HG03175 (cell line): ENCODE results near the gene CFAP157.

Experiments
- ATAC-seq: cut with Tn5 transposase; IDR thresholded peaks from one replicate; pipeline ENCODE4 v1.9.1; 2021; ENCODE audit warnings: mild to moderate bottlenecking, moderate library complexity; ENCODE audit not compliant: unreplicated experiment

The CFAP157 gene

DNA sequence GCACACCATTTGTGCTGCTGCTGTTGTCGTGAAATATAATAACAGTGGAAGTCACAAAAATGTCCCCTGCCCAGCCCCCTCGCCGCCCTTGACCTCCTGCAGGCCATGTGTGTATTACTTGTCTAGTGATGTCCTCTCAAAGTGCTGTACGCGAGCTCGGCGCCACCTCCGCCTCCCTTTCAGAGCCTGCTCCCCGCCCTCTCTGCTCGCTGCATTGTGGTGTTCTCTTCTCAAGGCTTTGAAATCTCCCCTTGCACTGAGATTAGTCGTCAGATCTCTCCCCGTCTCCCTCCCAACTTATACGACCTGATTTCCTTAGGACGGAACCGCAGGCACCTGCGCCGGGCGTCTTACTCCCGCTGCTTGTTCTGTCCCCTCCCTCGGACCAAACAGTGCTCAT, 14.7 kb upstream of the CFAP157 start:
- no peak for ATAC-seq

DNA sequence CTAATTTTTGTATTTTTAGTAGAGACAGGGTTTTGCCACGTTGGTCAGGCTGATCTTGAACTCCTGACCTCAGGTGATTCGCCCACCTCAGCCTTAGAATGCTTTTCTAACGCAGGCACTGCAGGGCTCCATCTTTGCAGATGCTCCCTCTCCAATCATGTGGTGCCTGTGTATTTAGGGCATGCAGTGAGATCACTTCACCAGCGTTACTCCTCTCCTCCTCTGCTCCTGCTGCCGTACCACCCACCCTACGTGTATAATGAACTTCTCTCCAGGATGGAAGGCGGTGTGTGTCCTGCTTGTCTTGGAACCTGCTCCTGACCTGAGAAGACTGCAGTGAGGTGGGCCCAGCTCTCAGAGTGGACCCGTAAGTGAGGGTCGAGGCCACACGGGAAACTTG, 13.6 kb upstream of the CFAP157 start:
- no peak for ATAC-seq

DNA sequence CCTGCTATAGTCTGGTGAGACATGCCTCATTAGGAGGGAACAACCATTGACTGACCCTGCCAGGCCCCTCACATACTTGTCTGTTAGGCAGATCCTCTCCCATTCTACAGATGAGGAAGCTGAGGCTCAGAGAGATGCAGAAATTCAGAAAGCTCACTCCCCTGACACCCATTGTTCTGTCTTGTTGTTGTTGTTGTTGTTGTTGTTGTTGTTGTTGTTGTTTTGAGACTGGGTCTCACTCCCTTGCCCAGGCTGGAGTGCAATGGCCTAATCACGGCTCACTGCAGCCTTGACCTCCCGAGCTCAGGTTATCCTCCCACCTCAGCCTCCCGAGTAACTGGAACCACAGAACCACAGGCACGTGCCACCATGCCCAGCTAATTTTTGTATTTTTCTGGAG, 13.1 kb upstream of the CFAP157 start:
- ATAC-seq = no peak

DNA sequence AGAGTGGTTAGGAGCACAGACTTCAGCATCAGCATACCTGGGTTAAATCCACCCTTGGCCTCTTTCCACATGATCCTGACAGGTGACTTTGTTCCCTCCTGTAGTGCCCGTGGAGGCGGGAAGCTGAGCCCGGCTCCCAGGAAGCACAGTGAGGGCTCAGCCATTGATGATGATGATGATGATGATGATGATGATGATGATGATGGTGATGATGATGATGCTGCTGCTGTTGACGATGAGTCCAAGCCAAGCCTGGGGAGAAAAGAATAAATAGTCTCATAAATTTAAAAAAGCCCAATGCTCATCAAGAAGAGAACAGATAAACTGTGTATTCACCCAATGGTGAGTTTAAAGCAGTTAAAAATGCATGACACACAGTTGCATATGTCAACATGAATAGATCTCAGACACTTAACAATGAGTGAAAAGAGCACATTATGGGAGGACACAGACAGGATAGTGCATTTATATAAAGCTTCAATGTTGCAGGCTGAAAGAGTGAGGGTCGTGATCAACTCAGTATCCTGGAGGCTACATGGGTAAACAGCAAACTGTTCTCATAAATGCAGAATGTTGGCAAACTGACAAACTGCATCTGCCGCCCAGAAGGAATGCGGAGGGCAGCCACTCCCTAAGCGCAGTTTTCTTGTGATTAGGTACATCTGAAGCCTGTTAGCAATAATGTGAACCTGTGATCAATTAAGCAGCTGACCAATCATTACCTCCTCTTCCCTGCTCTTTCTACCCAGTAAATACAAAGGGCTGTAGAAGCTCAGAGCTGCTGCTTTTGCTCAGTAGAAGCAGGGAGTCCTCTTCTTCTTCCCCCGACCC, 11.7 kb upstream of the CFAP157 start:
- no peak for ATAC-seq

DNA sequence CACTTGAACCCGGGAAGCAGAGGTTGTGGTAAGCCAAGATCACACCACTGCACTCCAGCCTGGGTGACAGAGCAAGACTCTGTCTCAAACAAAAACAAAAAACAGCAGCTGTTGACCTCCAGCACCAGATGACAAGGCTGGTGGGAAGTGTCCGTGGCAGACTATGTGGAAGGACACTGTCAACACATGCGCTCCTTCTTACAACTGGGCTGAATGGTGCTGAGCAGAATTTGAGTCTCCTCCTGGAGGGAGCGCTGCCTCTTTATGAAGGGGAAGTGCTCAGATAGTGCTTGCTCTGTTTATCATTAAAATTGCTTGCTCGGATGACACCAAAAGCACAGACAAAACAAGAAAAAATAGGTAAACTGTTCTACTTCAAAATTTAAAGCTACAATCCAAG, 9.2 kb upstream of the CFAP157 start:
- ATAC-seq = no peak

DNA sequence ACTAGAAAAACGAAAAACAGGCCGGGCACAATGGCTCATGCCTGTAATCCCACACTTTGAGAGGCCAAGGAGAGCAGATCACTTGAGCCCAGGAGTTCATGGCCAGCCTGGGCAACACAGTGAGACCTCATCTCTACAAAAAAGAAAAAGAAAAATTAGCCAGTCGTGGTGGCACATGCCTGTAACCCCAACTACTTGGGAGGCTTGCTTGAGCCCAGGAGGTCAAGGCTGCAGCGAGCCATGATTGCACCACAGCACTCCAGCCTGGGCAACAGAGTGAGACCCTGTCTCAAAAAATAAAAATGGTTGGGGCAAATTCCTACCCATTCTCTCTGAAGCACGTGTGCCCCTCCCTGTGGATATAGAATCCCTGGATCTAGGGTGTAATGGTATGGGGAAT, 8.4 kb upstream of the CFAP157 start:
- no peak for ATAC-seq

DNA sequence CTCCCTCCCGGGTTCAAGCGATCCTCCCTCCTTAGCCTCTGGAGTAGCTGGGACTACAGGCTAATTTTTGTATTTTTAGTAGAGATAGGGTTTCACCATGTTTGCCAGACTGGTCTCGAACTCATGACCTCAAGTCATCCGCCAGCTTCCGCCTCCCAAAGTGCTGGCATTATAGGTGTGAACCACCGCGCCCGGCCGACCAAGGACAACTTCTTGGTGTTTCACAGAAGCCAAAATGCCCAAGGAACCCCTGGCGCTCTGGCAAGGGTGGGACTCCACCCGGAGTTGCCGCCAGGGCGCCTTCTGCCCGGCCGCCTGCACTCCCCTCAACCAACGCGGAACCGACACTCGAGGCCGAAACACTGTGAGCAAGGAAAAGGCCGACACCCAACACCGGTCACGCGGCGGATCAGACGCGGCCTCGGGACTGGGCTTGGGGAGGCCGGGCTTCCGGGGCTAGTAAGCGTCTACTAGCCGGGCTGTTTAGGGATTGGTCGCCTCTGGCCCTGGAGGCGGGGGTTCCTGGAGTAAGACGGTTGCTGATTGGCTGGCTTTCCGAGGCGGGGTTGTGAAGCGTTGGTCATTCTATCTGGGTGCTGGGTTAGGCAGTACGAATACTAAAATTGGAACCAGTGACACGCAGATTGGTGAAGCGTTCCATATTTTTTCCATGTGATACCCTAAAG, 7.7 kb upstream of the CFAP157 start:
- ATAC-seq = peak; percentile 81

DNA sequence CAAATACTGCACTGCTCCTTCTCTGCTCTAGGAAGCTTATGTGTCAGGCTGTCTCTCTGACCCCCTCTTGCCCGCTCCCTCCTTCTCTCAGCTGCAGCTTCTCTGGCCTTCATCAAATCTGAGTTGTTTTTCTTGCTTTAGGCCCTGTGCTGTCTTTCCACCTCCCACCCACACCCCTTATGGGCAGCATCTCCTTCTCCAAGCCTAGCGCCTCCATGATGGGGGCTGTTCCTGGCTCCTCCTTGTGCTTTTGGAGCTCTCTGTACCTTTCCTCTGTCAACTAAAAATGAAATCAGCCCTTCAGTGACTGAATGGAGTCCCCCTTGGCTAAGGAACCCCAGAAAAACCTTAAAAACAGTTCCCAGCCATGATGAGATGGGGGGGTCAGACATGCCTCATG, 6.6 kb upstream of the CFAP157 start:
- no peak for ATAC-seq

DNA sequence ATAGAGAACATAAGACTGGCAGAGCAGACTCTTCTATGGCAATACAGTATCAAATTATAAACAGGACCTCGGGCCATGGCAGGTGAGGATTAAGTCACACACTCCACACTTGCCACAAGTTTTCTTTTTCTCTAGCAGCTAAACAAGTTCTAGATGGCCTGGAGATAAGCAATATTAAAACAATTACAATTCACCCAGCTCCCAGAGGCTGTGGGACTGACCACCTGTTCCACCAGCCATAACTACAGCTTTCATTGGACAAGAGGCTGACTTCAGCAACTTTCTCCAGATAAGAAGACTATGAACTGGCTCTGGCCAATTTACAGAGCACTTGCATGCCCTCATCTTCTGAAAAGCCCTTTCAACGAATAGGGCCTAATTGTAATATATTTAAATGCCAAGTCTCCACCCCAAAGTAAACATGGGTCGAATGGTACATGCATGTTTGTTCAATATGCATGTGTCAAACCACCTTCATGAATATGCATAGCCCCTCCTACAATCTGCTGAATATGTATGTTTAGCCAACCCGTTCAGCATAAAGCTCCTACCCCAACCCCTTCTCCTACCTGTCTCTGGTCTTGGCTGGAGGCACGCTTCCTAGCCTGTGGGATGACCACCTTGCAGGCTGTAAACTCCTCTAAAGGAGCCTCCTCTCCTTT, 6.1 kb upstream of the CFAP157 start:
- ATAC-seq = no peak

DNA sequence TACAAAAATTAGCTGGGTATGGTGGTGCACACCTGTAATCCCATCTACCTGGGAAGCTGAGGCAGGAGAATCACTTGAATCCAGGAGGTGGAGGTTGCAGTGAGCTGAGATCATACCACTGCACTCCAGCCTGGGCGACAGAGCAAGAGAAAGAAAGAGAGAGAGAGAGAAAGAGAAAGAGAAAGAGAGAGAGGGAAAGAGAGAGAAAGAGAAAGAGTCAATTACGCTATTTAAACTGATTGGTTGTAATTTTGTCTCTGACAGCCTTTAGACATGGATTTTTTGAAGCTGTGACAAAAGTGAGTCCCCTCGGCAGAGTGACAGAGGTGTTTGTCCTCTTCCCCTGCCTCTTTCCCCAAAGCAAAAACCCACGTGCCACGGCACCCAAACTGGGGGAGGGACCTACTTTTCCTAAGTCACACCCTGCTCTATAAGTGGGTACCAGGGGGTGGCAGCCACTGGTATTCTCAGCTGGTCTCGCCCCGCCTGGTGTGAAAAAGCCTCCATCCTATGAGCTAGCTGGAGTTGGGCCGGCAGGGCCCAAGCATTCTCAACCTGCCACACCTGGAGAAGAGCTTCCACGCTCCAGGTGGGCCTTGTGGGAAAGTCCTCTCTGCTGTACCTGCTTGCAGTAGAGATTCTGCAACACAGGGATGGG, 3.4 kb upstream of the CFAP157 start:
- ATAC-seq = no peak

DNA sequence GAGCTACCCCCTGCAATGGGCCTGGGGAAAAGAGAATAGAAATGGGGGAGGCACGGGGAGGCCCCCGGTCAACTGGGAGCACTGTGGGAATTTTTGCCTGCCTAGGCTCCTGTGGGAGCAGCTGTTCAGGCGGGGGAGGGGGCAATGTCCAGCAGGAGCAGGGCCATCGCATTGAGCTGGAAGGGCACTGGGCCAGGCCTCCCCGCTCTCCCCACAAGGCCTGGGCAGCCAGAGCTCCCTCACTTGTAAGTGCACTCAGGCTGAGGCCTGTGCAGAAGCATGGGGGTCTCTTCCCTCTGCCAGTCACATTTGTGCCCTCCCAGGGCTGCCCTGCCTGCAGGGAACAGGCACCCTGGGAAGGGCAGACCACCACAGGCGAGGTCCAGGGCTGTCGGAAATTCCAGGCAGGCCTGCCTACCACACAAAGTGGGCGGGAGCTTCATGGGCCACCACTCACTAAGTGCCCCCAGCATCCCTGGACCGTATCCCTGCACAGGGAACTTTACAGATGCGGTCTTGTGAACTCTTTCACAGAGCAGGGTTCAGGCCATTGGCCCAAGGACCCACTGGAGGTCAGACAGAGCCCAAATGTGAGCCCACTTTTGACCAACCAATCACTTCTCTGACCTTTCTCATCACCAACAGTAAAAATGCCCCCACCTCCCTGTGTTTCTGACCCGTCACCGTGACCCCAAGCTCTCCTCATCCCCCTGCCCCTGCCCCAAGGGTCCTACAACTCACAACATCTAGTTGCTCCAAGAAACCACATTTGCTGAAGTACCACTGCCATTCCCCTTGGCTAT, 1.0 kb upstream of the CFAP157 start:
- ATAC-seq = no peak

DNA sequence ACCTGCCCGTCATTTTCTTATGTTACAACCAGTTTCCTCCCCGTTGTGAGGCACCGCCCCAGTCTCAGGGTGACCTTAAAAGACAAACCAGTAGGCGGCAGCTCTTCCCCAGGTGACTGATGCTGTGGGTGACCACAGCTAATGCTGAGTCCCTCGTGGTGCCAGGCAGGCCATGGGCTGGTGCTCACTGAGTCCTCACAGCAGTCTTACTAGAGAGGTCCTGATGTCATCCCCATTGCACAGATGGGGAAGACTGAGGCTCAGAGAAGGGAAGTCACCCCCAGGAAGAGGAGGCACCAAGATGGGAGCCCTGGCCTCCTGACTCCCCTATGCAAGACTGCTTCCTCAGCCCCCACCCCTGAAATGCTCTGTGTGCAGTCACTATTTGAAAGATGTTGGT, 978 bp downstream of the CFAP157 start:
- no peak for ATAC-seq

DNA sequence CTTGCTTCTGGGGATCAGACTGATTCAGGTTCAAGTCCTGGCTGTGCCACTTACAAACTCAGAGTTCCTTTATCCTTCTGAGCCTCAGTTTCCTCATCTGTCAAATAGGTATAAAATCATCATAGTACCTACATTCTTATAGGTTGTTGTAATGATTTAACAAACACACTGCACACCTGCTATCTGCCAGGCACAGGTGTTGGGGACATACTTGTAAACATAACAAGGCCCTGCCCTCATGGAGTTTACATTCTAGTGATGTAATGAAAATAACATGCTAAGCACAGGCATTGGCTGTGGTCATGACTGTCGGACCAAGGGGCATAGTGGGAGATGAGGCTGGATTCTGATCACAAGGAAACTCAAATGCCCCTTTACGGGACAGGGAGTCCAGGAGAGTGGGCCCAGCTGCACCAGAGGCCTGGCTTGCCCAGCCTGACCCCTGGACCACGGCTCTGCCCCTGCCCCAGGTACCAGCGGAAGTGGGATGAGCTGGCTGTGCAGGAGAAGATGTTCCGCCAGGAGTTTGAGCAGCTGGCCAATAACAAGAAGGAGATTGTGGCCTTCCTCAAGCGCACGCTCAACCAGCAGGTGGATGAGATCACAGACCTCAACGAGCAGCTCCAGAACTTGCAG, 2.3 kb downstream of the CFAP157 start:
- no peak for ATAC-seq

DNA sequence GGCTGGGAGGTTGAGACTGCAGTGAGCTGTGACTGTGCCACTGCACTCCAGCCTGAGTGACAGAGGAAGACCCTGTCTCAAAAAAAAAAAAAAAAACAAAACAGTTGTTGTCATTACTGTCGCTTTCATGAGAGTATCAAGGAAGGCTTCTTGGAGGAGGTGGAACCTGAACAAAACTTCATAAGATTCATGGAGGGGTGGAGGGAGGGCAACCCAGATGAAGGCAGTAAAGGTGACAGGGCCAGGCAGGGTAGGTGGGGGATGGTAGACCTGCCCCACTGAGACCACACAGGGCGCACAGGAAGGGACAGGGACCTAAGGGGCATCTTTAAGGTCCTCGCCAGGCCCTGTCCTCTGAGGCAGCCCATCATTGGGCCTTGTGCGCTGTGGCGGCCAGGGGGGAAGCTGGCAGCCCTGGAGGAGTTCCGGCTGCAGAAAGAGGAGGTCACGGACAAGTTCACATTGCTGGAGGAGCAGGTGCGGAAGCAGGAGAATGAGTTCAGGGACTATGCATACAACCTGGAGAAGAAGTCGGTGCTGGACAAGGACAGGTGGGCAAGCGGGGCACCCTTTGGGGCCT, 3.5 kb downstream of the CFAP157 start:
- ATAC-seq = no peak

DNA sequence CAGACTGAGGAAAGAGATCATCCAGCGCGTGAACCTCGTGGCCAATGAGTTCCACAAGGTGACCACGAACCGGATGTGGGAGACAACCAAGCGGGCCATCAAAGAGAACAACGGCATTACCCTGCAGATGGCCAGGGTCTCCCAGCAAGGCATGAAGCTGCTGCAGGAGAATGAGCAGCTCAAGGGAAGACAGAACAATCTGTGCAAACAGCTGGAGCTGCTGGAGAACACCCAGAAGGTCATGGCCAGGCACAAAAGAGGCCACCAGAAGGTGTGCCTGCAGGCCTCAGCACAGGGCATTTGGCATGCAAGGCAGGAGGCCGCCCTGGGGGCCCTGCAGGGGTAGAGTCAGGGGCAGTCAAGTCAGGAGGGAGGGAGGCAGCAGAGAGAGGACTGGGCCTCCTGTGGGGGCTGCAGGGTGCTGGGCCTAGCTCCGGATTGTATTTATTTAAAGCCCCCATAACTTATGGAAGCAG, 4.5 kb downstream of the CFAP157 start:
- no peak for ATAC-seq

DNA sequence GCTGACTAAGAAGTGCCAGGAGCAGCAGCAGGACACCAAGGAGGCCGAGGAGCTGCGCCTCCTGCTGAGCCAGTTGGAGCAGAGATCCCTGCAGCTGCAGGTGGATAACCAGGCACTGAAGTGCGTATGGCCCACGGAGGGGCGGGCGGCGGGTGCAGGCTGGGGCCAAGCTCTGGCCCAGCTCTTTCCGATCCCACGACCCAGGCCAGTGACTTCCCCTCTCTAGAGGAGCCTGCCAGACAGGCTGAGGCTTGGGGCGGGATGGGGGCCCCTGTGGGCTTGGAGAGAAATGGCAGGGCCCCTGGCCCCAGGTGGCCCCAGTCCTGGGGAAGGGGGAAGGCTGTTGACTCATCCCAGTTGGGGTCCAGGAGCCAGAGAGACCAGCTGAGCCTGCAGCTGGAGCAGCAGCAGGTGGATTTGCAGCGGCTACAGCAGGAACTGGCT, 5.1 kb downstream of the CFAP157 start:
- ATAC-seq = no peak

DNA sequence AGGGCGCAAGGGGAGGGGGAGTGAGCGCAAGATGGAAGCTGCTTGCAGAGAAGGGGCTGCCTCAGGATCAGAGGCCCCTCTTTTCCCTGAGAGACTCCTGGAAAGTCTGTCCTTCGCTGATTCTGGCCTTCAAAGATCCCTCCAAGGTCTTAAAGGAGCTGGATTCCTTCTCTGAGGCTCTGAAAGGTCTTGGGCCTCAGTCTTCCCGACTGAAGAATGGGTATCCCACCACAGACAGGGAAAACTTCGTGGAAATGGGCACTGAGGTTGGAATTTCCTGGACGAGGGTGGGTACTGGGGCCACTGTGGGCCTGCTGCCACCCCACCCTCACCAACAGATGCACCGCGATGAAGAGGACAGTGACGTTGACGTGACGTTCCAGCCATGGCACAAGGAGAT, 5.6 kb downstream of the CFAP157 start:
- no peak for ATAC-seq

DNA sequence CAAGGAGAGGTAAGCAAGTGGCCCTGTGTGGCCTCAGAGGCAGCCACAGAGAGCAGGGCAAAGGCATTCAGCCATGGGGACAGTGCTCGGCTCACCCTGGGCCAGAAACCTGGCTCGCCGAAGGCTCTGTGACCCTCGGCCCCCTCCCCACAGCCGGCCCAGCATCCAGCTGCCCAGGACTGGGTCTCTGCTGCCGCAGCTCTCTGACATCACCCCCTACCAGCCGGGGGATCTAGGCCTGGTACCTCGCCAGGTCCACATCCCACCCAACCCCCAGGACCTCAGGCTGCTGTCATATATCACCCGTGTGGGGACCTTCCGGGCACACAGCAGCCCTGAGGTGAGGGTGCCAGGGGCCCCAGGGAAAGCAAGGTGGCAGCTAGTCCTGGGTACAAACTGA, 6.1 kb downstream of the CFAP157 start:
- ATAC-seq = no peak

DNA sequence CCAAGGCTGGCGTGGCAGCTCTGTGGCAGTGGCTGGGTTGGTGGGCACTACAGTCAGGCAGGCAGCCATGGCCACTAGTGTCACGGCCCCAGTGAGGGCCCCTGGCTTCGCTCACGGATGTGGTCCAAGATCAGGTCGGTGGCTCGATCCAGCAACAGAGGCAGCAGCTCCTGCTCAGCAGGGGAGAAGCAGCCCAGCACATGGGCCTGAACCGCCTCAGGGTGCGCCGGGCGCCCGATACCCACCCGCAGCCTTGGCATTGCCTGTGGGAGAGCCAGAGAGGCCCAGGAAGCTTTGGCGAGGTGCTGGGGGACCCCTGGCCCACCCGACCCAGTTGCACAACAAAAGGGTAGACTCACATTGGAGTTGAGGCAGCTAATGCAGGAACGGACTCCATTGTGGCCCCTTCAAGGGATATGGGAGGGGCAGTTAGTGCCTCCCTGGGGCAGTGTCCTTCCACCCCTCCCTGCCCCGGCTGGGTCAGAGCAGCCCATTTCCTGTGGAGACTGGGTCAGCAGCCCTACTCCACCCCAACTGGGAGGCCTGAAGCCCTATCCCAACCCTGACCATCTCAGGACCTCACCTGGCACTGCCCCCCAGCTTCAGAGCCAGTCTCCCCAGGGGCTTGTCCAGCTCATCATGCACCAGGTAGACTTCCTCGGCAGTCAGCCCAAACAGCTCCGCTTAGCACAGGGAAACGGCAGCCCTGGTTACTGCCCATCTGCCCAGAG, 7.4 kb downstream of the CFAP157 start:
- ATAC-seq = no peak
